A549 (cell line): ENCODE measurements around the gene ENTPD5. TPM values are rescaled to one million over a fixed set of nuclear protein-coding genes. Genes with fewer than 3 reads are reported as not detected.

Experiments
- ATAC-seq, 2 experiments: fragments of 200-7000 bp in 1 of 2; fragments of >200 bp in 1 of 2; cut with Nextera tagmentation in 1 of 2; cut with Tn5 transposase in 1 of 2; 3 replicates each; pipeline versions ENCODE4 v1.8.0 to v1.9.1; 2018 to 2020; ENCODE audit warnings: mild to moderate bottlenecking in 1 of 2, moderate library complexity in 1 of 2
- CTCF ChIA-PET: fragments of 300-600 bp; sonication (Branson Sonifier 250); formaldehyde crosslinking; extraction: SDS; loops from one replicate; lab custom pipeline; 2021; ENCODE audit warnings: antibody characterized with exemption, inconsistent platforms; lab: Yijun Ruan, JAX
- POLR2A ChIA-PET: fragments of 350-600 bp; formaldehyde crosslinking; extraction: SDS; loops from one replicate; lab custom pipeline; 2021; ENCODE audit warnings: antibody characterized with exemption, inconsistent platforms; lab: Yijun Ruan, JAX
- DNase-seq, 2 experiments: peaks; one replicate each; pipeline versions ENCODE4 v3.0.0 to v3.0.0-alpha.2; 2011 to 2016; ENCODE audit warnings: low read depth in 1 of 2, low spot score in 1 of 2
- FAIRE-seq: peaks from 2 replicates; lab custom pipeline; 2011; peaks lifted over from hg19 to GRCh38; lab: Jason Lieb, UNC
- H3K27ac ChIP-seq, 2 experiments: fragments of >200 bp; sonication (Bioruptor Twin); formaldehyde crosslinking; 3 replicates each; pipeline ENCODE4 v1.5.1; 2016 to 2017
- H3K4me1 ChIP-seq: fragments of >200 bp; sonication (Bioruptor Twin); formaldehyde crosslinking; 3 replicates; pipeline ENCODE4 v1.6.1; 2016
- H3K4me2 ChIP-seq: fragments of >200 bp; sonication (Bioruptor Twin); formaldehyde crosslinking; 3 replicates; pipeline ENCODE4 v1.6.1; 2016
- H3K4me3 ChIP-seq: fragments of >200 bp; sonication (Bioruptor Twin); formaldehyde crosslinking; 3 replicates; pipeline ENCODE4 v1.5.1; 2016
- H3K9me3 ChIP-seq: fragments of >200 bp; sonication (Bioruptor Twin); formaldehyde crosslinking; 3 replicates; pipeline ENCODE4 v1.6.1; 2016
- CBX2 ChIP-seq: fragments of 200-600 bp; sonication (generic); IDR thresholded peaks from 2 replicates; pipeline ENCODE4 v1.6.1; 2016; ENCODE audit warnings: low read depth, mild to moderate bottlenecking, borderline replicate concordance
- ESRRA ChIP-seq: fragments of 150-350 bp; IDR thresholded peaks from 2 replicates; pipeline ENCODE4 v1.6.1; 2014; ENCODE audit warnings: mild to moderate bottlenecking, low read length, borderline replicate concordance
- HEYL ChIP-seq: fragments of 250-450 bp; sonication (Bioruptor Pico); IDR thresholded peaks from 2 replicates; pipeline ENCODE4 v1.8.0; 2021; ENCODE audit warnings: mild to moderate bottlenecking, moderate library complexity
- HOXA7 ChIP-seq: fragments of 250-450 bp; sonication (Bioruptor Pico); IDR thresholded peaks from 2 replicates; pipeline ENCODE4 v1.5.0; 2020; ENCODE audit warnings: mild to moderate bottlenecking, moderate library complexity
- KDM1A ChIP-seq: fragments of 200-600 bp; sonication (generic); IDR thresholded peaks from 2 replicates; pipeline ENCODE4 v1.6.1; 2016; ENCODE audit warnings: low read depth, mild to moderate bottlenecking
- MAZ ChIP-seq: fragments of 150-350 bp; IDR thresholded peaks from 2 replicates; pipeline ENCODE4 v1.6.1; 2014; ENCODE audit warnings: antibody characterized with exemption, low read depth, low read length, borderline replicate concordance
- MYC ChIP-seq: IDR thresholded peaks from 2 replicates; pipeline ENCODE4 v1.6.1; 2012; ENCODE audit warnings: mild to moderate bottlenecking, inconsistent platforms, low read length, improper control_type of control experiment, borderline replicate concordance
- NR3C1 ChIP-seq: fragments of >200 bp; sonication (Bioruptor Twin); formaldehyde crosslinking; IDR thresholded peaks from 3 replicates; pipeline ENCODE4 v1.6.1; 2017
- RCOR1 ChIP-seq: fragments of 150-350 bp; IDR thresholded peaks from 2 replicates; pipeline ENCODE4 v1.6.1; 2014; ENCODE audit warnings: antibody characterized with exemption, low read length, low read depth
- RFX5 ChIP-seq: fragments of 450-650 bp; IDR thresholded peaks from 2 replicates; pipeline ENCODE4 v1.7.1; 2014; ENCODE audit warnings: antibody characterized with exemption, mild to moderate bottlenecking, moderate library complexity
- SREBF2 ChIP-seq: fragments of 450-650 bp; IDR thresholded peaks from 2 replicates; pipeline ENCODE4 v1.6.1; 2014; ENCODE audit warnings: mild to moderate bottlenecking, moderate library complexity
- TFCP2L1 ChIP-seq: fragments of 250-450 bp; sonication (Bioruptor Pico); IDR thresholded peaks from 2 replicates; pipeline ENCODE4 v1.5.0; 2021; ENCODE audit warnings: mild to moderate bottlenecking
- TP53 ChIP-seq: fragments of 250-450 bp; sonication (Bioruptor Pico); IDR thresholded peaks from 2 replicates; pipeline ENCODE4 v1.5.0; 2021; ENCODE audit warnings: mild to moderate bottlenecking, moderate library complexity
- ZNF302 ChIP-seq: fragments of 250-450 bp; sonication (Bioruptor Pico); IDR thresholded peaks from 2 replicates; pipeline ENCODE4 v1.9.0; 2021; ENCODE audit warnings: inconsistent platforms, mild to moderate bottlenecking, moderate library complexity
- ZSCAN20 ChIP-seq: fragments of 250-450 bp; sonication (Bioruptor Pico); IDR thresholded peaks from 2 replicates; pipeline ENCODE4 v1.8.0; 2022; ENCODE audit warnings: mild to moderate bottlenecking, moderate library complexity
- WGBS: methylation state at CpG from one replicate; pipeline ENCODE4 v1.1.6; 2017; ENCODE audit errors: missing lambda C conversion rate; 5-methylcytosine and 5-hydroxymethylcytosine counted together
- polyA plus RNA-seq, 4 experiments: library from polyadenylated mRNA; depleted of rRNA in 3 of 4; stranded (reverse); fragments of >200 nt; fragmentation: RNase III in 1 of 4; extraction: RNeasy Plus Mini Kit Qiagen cat#74134 plus additional on column Dnase treatment in 1 of 4; gene quantifications; 2 replicates in 3 of 4; 3 replicates in 1 of 4; pipeline ENCODE4 v1.2.3, GENCODE V29; 2011 to 2017
- TF ChIP-seq, protein P1 (sequence below): fragments of 250-450 bp; sonication (Bioruptor Pico); IDR thresholded peaks from 2 replicates; pipeline ENCODE4 v1.5.0; 2021; ENCODE audit warnings: mild to moderate bottlenecking, moderate library complexity, borderline replicate concordance
- TF ChIP-seq, protein P2 (sequence below): IDR thresholded peaks from 2 replicates; pipeline ENCODE4 v1.6.1; 2012
- TF ChIP-seq, protein P3 (sequence below): fragments of 200-600 bp; sonication (generic); IDR thresholded peaks from 2 replicates; pipeline ENCODE4 v1.6.1; 2016; ENCODE audit warnings: antibody characterized with exemption, mild to moderate bottlenecking, moderate library complexity
- TF ChIP-seq, protein P4 (sequence below): fragments of 250-450 bp; sonication (Bioruptor Pico); IDR thresholded peaks from 2 replicates; pipeline ENCODE4 v1.5.0; 2020; ENCODE audit warnings: low read depth, mild to moderate bottlenecking, moderate library complexity
- TF ChIP-seq, protein P5 (sequence below): IDR thresholded peaks from 2 replicates; pipeline ENCODE4 v1.6.1; 2012; ENCODE audit warnings: low read depth, borderline replicate concordance

The ENTPD5 gene
- polyA plus RNA-seq, 2 of the 4 experiments (the other 2 are of a cell fraction), result 6.0 to 17.4 TPM

DNA sequence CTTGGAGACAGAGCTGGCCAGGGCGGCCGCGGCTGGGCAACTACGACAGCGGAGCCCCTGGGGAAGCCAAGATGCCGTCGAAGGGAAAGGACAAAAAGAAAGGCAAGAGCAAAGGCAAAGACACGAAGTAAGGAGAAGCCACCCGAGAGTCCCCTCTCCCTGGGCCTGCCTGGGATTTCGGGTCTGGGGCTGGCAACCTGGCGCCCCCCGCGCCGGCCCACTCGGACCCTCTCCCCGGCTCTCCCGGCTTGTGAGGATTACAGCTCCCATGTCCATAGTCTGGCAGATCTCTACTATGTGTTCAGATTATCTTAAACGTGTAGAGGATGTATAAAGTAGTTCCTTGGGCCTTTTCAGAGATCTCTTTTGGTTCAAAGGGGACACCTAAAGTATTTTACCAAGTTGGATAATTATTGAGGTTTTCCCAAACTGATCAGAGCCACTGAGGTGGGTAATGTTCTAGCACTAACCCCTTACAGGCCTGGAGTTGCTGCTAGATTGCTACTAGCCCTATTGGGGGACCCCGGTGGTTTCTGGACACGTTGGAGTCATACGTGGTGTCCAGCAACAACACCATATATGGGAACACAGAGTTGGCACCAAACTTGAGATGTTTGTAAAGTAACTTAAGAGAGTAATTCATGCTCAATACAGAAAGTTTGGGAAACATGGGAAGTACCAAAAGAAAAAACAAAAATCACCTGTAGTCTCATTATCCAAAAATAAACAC is 485 bp upstream of the ENTPD5 start:
- TF ChIP-seq, protein P1, sequence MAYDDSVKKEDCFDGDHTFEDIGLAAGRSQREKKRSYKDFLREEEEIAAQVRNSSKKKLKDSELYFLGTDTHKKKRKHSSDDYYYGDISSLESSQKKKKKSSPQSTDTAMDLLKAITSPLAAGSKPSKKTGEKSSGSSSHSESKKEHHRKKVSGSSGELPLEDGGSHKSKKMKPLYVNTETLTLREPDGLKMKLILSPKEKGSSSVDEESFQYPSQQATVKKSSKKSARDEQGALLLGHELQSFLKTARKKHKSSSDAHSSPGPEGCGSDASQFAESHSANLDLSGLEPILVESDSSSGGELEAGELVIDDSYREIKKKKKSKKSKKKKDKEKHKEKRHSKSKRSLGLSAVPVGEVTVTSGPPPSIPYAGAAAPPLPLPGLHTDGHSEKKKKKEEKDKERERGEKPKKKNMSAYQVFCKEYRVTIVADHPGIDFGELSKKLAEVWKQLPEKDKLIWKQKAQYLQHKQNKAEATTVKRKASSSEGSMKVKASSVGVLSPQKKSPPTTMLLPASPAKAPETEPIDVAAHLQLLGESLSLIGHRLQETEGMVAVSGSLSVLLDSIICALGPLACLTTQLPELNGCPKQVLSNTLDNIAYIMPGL (CRISPR knock-in tag), result no peak
- TF ChIP-seq ZNF302 (CRISPR knock-in tag) (no peak), KDM1A (no peak), HEYL (no peak), TP53 (CRISPR knock-in tag) (no peak), CBX2 (no peak), ESRRA (no peak), HOXA7 (CRISPR knock-in tag) (no peak), TFCP2L1 (CRISPR knock-in tag) (no peak), RCOR1 (no peak), MAZ (no peak), SREBF2 (no peak), MYC (no peak), NR3C1 (no peak), RFX5 (no peak), ZSCAN20 (CRISPR knock-in tag) (no peak)
- TF ChIP-seq, protein P2, sequence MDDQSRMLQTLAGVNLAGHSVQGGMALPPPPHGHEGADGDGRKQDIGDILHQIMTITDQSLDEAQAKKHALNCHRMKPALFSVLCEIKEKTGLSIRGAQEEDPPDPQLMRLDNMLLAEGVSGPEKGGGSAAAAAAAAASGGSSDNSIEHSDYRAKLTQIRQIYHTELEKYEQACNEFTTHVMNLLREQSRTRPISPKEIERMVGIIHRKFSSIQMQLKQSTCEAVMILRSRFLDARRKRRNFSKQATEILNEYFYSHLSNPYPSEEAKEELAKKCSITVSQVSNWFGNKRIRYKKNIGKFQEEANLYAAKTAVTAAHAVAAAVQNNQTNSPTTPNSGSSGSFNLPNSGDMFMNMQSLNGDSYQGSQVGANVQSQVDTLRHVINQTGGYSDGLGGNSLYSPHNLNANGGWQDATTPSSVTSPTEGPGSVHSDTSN, result no peak
- TF ChIP-seq, protein P3, sequence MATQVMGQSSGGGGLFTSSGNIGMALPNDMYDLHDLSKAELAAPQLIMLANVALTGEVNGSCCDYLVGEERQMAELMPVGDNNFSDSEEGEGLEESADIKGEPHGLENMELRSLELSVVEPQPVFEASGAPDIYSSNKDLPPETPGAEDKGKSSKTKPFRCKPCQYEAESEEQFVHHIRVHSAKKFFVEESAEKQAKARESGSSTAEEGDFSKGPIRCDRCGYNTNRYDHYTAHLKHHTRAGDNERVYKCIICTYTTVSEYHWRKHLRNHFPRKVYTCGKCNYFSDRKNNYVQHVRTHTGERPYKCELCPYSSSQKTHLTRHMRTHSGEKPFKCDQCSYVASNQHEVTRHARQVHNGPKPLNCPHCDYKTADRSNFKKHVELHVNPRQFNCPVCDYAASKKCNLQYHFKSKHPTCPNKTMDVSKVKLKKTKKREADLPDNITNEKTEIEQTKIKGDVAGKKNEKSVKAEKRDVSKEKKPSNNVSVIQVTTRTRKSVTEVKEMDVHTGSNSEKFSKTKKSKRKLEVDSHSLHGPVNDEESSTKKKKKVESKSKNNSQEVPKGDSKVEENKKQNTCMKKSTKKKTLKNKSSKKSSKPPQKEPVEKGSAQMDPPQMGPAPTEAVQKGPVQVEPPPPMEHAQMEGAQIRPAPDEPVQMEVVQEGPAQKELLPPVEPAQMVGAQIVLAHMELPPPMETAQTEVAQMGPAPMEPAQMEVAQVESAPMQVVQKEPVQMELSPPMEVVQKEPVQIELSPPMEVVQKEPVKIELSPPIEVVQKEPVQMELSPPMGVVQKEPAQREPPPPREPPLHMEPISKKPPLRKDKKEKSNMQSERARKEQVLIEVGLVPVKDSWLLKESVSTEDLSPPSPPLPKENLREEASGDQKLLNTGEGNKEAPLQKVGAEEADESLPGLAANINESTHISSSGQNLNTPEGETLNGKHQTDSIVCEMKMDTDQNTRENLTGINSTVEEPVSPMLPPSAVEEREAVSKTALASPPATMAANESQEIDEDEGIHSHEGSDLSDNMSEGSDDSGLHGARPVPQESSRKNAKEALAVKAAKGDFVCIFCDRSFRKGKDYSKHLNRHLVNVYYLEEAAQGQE, result no peak
- TF ChIP-seq, protein P4, sequence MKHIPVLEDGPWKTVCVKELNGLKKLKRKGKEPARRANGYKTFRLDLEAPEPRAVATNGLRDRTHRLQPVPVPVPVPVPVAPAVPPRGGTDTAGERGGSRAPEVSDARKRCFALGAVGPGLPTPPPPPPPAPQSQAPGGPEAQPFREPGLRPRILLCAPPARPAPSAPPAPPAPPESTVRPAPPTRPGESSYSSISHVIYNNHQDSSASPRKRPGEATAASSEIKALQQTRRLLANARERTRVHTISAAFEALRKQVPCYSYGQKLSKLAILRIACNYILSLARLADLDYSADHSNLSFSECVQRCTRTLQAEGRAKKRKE, result no peak
- TF ChIP-seq, protein P5, sequence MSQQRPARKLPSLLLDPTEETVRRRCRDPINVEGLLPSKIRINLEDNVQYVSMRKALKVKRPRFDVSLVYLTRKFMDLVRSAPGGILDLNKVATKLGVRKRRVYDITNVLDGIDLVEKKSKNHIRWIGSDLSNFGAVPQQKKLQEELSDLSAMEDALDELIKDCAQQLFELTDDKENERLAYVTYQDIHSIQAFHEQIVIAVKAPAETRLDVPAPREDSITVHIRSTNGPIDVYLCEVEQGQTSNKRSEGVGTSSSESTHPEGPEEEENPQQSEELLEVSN, result no peak

More for the DNA sequence above, 485 bp upstream of the ENTPD5 start:
- Histone ChIP-seq H3K27ac (peak overlapping the region; percentile 64 to 96), H3K4me1 (peaks cover 25% of the 10 kb centered on the region), H3K4me3 (peak overlapping the region; percentile 84), H3K9me3 (no peaks in the 10 kb centered on the region), H3K4me2 (peak overlapping the region; percentile 86)
- DNase-seq, result peak; percentile 16 to 29
- ChIA-PET POLR2A (interaction anchor here (1.2 to 1.6 kb wide), 2 partner anchors 10 to 69 kb away, joined by 7 to 12 read pairs; partner anchors contain the start of genes COQ6 and FAM161B), CTCF (interaction anchor here (1.1 to 1.5 kb wide), 4 partner anchors 12 to 68 kb away, joined by 3 to 5 read pairs (median 4); no protein-coding TSS in a partner anchor)
- no peak for FAIRE-seq
- whole genome bisulfite sequencing, result 11% methylated on average over 21 of the region's 21 CpGs
- peak; percentile 16 to 22; a peak in 5 of 6 replicates for ATAC-seq
